Fibroblast of skin of left biceps (primary cell): ENCODE measurements around the gene VANGL1.

ENCODE experiments used
- DNase-seq, 2 experiments: peaks; one replicate each; pipeline ENCODE4 v3.0.0-alpha.2; 2013; ENCODE audit warnings: low read depth in 2 of 2

The VANGL1 gene

DNA sequence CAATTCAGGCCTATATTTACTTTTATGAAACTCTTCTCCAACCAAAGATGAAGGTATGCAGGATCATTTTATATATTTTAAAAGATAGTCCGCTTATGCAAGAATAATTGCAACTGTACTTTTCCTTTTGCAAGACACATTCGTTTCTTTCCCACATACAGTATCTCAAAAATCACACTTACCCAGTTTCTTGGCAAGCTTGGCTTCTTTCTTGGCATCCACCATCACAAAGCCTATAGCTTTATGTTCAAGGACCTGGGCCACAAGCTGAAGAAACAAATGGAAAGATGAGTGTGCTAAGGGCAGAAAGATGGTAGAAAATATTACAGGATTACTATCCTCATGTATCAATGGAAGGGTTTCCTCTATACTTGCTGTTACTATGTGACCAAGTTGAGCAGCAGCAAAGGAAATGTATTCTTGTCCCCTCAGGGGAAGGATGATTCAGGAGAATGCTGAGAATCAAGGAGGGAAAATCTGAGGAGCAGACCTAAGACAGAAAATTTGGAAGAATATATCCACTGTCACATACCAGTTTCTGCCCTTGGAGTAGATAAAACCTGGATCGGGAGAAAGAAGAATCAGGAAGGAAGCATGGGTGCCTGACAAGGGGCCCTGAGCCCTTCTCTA is 103.0 kb downstream of the VANGL1 start:
- no peak for DNase-seq

DNA sequence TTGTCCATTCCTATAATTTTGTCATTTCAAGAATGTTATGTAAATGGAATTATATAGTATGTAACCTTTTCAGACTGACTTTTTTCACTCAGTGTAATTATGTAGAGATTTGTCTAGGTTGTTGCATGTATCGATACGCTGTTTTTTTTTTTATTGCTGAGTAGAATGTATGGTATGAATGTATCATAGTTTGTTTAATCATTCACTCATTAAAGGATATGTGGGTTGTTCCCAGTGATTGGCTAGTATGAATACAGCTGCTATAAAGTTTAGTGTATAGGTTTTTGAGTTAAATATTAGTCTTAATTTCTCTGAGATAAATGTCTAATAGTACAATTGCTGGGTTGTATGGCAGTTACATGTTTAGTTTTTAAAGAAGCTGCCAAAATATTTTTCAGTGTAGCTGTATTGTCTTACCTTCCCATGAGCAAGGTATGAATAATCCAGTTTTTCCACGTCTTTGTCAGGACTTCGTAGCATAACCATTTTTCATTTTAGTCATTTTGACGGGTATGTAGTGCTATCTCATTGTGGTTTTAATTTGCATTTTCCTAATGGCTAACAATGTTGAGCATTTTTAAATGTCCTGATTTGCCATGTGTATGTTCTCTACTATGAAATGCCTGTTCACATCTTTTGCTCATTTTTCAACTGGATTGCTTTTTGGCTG is 104.4 kb downstream of the VANGL1 start:
- no peak for DNase-seq
